Measurements from ENCODE around the gene STK16.

The STK16 gene

DNA sequence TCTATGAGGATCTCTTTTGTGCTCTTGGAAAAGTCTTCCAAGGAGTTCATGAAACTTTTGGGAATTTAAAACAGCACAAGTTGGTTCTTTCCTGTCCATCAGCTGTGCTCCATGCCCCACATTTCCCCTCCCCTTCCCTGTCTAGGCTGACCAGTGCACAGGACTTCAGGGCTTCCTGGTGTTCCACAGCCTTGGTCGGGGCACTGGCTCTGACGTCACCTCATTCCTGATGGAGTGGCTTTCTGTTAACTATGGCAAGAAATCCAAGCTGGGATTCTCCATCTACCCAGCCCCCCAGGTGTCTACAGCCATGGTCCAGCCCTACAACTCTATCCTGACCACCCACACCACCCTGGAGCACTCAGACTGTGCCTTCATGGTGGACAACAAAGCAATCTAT is 25.7 kb downstream of the STK16 start:
- H3K4me1 ChIP-seq (ENCODE audit: insufficient read depth, low read length, poor library complexity, severe bottlenecking): no peaks in the 10 kb centered on the region
- H3K9me2 ChIP-seq (replicated peaks; ENCODE audit: low read depth, low read length): no peaks in the 10 kb centered on the region
- no peak overlapping the region for H3K4me3 ChIP-seq (ENCODE audit: low read length, poor library complexity, severe bottlenecking)
- no peaks in the 10 kb centered on the region for H3F3A ChIP-seq (ENCODE audit: low read depth)
- H3K9me3 ChIP-seq (ENCODE audit: insufficient read depth, low read depth, low read length): no peaks in the 10 kb centered on the region
- H3K9ac ChIP-seq (ENCODE audit: low read depth, low read length, poor library complexity, severe bottlenecking): no peak overlapping the region
- H2AFZ ChIP-seq (ENCODE audit: low read length): no peak overlapping the region
- H4K20me1 ChIP-seq (ENCODE audit: insufficient read depth, low read length, poor library complexity, severe bottlenecking): no peaks in the 10 kb centered on the region
- no peaks in the 10 kb centered on the region for H3K27me3 ChIP-seq (ENCODE audit: insufficient read depth, low read length, poor library complexity, severe bottlenecking)
- TF ChIP-seq, protein P1, sequence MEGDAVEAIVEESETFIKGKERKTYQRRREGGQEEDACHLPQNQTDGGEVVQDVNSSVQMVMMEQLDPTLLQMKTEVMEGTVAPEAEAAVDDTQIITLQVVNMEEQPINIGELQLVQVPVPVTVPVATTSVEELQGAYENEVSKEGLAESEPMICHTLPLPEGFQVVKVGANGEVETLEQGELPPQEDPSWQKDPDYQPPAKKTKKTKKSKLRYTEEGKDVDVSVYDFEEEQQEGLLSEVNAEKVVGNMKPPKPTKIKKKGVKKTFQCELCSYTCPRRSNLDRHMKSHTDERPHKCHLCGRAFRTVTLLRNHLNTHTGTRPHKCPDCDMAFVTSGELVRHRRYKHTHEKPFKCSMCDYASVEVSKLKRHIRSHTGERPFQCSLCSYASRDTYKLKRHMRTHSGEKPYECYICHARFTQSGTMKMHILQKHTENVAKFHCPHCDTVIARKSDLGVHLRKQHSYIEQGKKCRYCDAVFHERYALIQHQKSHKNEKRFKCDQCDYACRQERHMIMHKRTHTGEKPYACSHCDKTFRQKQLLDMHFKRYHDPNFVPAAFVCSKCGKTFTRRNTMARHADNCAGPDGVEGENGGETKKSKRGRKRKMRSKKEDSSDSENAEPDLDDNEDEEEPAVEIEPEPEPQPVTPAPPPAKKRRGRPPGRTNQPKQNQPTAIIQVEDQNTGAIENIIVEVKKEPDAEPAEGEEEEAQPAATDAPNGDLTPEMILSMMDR (conservative IDR thresholded peaks at IDR 0.05; ENCODE audit: low read length): no peak
- no peak for TF ChIP-seq EZH2phosphoT487 (IDR thresholded peaks at IDR 0.05; ENCODE audit: borderline replicate concordance)
- no peaks in the 10 kb centered on the region for H3K36me3 ChIP-seq (ENCODE audit: insufficient read depth, low read length)
- no peak overlapping the region for H3K4me2 ChIP-seq (ENCODE audit: low read depth, low read length, poor library complexity, severe bottlenecking)
- H3K79me2 ChIP-seq (ENCODE audit: insufficient read depth, low read length): no peaks in the 10 kb centered on the region

GRCh38 chr2:219272356-219272755 is 27.1 kb downstream of the STK16 start:
- no peak overlapping the region for H3K4me2 ChIP-seq (ENCODE audit: low read depth, low read length, poor library complexity, severe bottlenecking)
- no peaks in the 10 kb centered on the region for H3K36me3 ChIP-seq (ENCODE audit: insufficient read depth, low read length)
- peaks cover 2% of the 10 kb centered on the region for H3K4me1 ChIP-seq (ENCODE audit: insufficient read depth, low read length, poor library complexity, severe bottlenecking)
- no peak overlapping the region for H3K9ac ChIP-seq (ENCODE audit: low read depth, low read length, poor library complexity, severe bottlenecking)
- no peaks in the 10 kb centered on the region for H3F3A ChIP-seq (ENCODE audit: low read depth)
- no peaks in the 10 kb centered on the region for H3K9me3 ChIP-seq (ENCODE audit: insufficient read depth, low read depth, low read length)
- H3K79me2 ChIP-seq (ENCODE audit: insufficient read depth, low read length): no peaks in the 10 kb centered on the region
- TF ChIP-seq, protein P1 (conservative IDR thresholded peaks at IDR 0.05; ENCODE audit: low read length): no peak
- TF ChIP-seq EZH2phosphoT487 (IDR thresholded peaks at IDR 0.05; ENCODE audit: borderline replicate concordance): no peak
- H3K4me3 ChIP-seq (ENCODE audit: low read length, poor library complexity, severe bottlenecking): no peak overlapping the region
- H3K27me3 ChIP-seq (ENCODE audit: insufficient read depth, low read length, poor library complexity, severe bottlenecking): no peaks in the 10 kb centered on the region
- H3K9me2 ChIP-seq (replicated peaks; ENCODE audit: low read depth, low read length): no peaks in the 10 kb centered on the region
- H2AFZ ChIP-seq (ENCODE audit: low read length): no peak overlapping the region
- H4K20me1 ChIP-seq (ENCODE audit: insufficient read depth, low read length, poor library complexity, severe bottlenecking): no peaks in the 10 kb centered on the region

- H3K4me3 ChIP-seq (ENCODE audit: low read length, poor library complexity, severe bottlenecking): no peak overlapping the region
- no peaks in the 10 kb centered on the region for H3F3A ChIP-seq (ENCODE audit: low read depth)
- H3K4me2 ChIP-seq (ENCODE audit: low read depth, low read length, poor library complexity, severe bottlenecking): no peak overlapping the region
- peaks cover 9% of the 10 kb centered on the region for H3K4me1 ChIP-seq (ENCODE audit: insufficient read depth, low read length, poor library complexity, severe bottlenecking)
- no peaks in the 10 kb centered on the region for H3K79me2 ChIP-seq (ENCODE audit: insufficient read depth, low read length)
- no peaks in the 10 kb centered on the region for H3K9me3 ChIP-seq (ENCODE audit: insufficient read depth, low read depth, low read length)
- TF ChIP-seq, protein P1 (conservative IDR thresholded peaks at IDR 0.05; ENCODE audit: low read length): no peak
- TF ChIP-seq EZH2phosphoT487 (IDR thresholded peaks at IDR 0.05; ENCODE audit: borderline replicate concordance): no peak
- no peaks in the 10 kb centered on the region for H4K20me1 ChIP-seq (ENCODE audit: insufficient read depth, low read length, poor library complexity, severe bottlenecking)
- no peaks in the 10 kb centered on the region for H3K9me2 ChIP-seq (replicated peaks; ENCODE audit: low read depth, low read length)
- H3K9ac ChIP-seq (ENCODE audit: low read depth, low read length, poor library complexity, severe bottlenecking): no peak overlapping the region
- no peak overlapping the region for H2AFZ ChIP-seq (ENCODE audit: low read length)
- no peaks in the 10 kb centered on the region for H3K27me3 ChIP-seq (ENCODE audit: insufficient read depth, low read length, poor library complexity, severe bottlenecking)
- H3K36me3 ChIP-seq (ENCODE audit: insufficient read depth, low read length): no peaks in the 10 kb centered on the region
Observed at GRCh38 chr2:219272995-219273394, 27.7 kb downstream of the STK16 start.

All from Loucy (cell line).